Smooth muscle cell (in vitro differentiated cells): ENCODE data around the gene KRTAP4-5. TPM values are rescaled to one million over a fixed set of nuclear protein-coding genes. Genes with fewer than 3 reads are reported as not detected.
A peak's percentile ranks its signal among the peaks of the same experiment; 100 is the strongest.
"Not testable (repeated sequence)": the region's sequence is repeated elsewhere in the genome, so short reads cannot be mapped to it uniquely, and the experiment has no call there.

Experiments used
- DNase-seq: peaks from one replicate; lab custom pipeline; 2025; ENCODE audit not compliant: unreplicated experiment; lab: John Stamatoyannopoulos, UW
- H2AFZ ChIP-seq: fragments of 200-600 bp; sonication (generic); 2 replicates; pipeline ENCODE4 v1.6.0; 2016; ENCODE audit warnings: antibody characterized with exemption, low read depth, mild to moderate bottlenecking
- H3F3A ChIP-seq: fragments of 200-600 bp; sonication (generic); 2 replicates; pipeline ENCODE4 v1.6.0; 2017; ENCODE audit warnings: antibody characterized with exemption, low read depth
- H3K27ac ChIP-seq: fragments of 200-600 bp; sonication (generic); 2 replicates; pipeline ENCODE4 v1.5.1; 2016; ENCODE audit warnings: low read depth, mild to moderate bottlenecking
- H3K27me3 ChIP-seq: fragments of 200-600 bp; sonication (generic); 2 replicates; pipeline ENCODE4 v1.6.1; 2016; ENCODE audit warnings: low read depth, mild to moderate bottlenecking
- H3K36me3 ChIP-seq: fragments of 200-600 bp; sonication (generic); 2 replicates; pipeline ENCODE4 v1.5.1; 2016; ENCODE audit warnings: low read depth
- H3K4me1 ChIP-seq: fragments of 200-600 bp; sonication (generic); 2 replicates; pipeline ENCODE4 v1.5.1; 2016; ENCODE audit warnings: low read depth
- H3K4me2 ChIP-seq: fragments of 200-600 bp; sonication (generic); 2 replicates; pipeline ENCODE4 v1.6.0; 2016; ENCODE audit warnings: mild to moderate bottlenecking
- H3K4me3 ChIP-seq: fragments of 200-600 bp; sonication (generic); 2 replicates; pipeline ENCODE4 v1.5.1; 2016; ENCODE audit warnings: mild to moderate bottlenecking
- H3K79me2 ChIP-seq: fragments of 200-600 bp; sonication (generic); 2 replicates; pipeline ENCODE4 v1.6.0; 2016; ENCODE audit warnings: low read depth, mild to moderate bottlenecking
- H3K9ac ChIP-seq: fragments of 200-600 bp; sonication (generic); 2 replicates; pipeline ENCODE4 v1.6.0; 2016; ENCODE audit warnings: low read depth
- H3K9me3 ChIP-seq: fragments of 200-600 bp; sonication (generic); replicated peaks from 2 replicates; pipeline ENCODE4 v1.5.1; 2016; ENCODE audit warnings: low read depth
- H4K20me1 ChIP-seq: fragments of 200-600 bp; sonication (generic); 2 replicates; pipeline ENCODE4 v1.6.0; 2016; ENCODE audit warnings: low read depth
- CTCF ChIP-seq: fragments of 200-600 bp; sonication (generic); IDR thresholded peaks from 2 replicates; pipeline ENCODE4 v1.5.1; 2017; ENCODE audit warnings: borderline replicate concordance, mild to moderate bottlenecking, antibody characterized with exemption; ENCODE audit not compliant: insufficient read depth, poor library complexity, severe bottlenecking
- WGBS: methylation state at CpG from one replicate; pipeline ENCODE4 v1.1.7; 2016; ENCODE audit warnings: low lambda C conversion rate; 5-methylcytosine and 5-hydroxymethylcytosine counted together
- polyA plus RNA-seq: library from polyadenylated mRNA; unstranded; fragments of >200 nt; fragmentation: Nextera tagmentation; extraction: Ambion mirVana; gene quantifications from 2 replicates; pipeline ENCODE4 v1.2.1, GENCODE V29; 2016
- total RNA-seq: library from RNA; depleted of rRNA; stranded (reverse); fragments of >200 nt; gene quantifications from 2 replicates; pipeline ENCODE4 v1.2.3, GENCODE V29; 2014

KRTAP4-5 gene
- total and polyA plus RNA-seq, 2 experiments from 2014 or later, result not detected

DNA sequence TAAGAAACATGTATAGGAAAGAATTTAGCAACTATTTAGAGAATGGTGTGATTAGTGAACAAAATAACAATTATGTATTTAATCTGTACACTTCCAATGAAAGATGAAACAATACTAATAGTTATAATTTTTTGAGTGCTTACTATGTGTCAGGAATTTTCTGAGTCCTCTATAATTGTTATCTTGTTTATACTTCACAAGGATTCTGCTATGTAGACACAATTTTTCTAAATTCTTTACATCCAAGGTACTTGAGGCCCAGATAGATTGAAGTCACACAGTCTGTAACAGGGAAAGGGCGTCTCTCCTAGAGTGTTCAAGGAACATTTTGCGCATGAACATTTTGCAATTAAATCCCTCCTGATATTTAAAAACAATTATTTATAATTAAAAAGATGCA lies 24.6 kb downstream of the KRTAP4-5 start:
- TF ChIP-seq CTCF, result no peak

GRCh38 chr17:41123991-41124371 lies 25.6 kb downstream of the KRTAP4-5 start, which contains the start of gene KRTAP4-12:
Gene KRTAP4-12 (minus strand): TSS chr17:41124182. CDS start chr17:41124122, 60 bp downstream.
- WGBS, result 87% methylated on average over 3 of the region's 3 CpGs
- not testable (repeated sequence) for H3K9ac ChIP-seq, H3K27ac ChIP-seq

More for the DNA sequence above, 24.6 kb downstream of the KRTAP4-5 start:
- Histone ChIP-seq H3K4me1 (no peaks in the 10 kb centered on the region), H4K20me1 (no peaks in the 10 kb centered on the region), H3K36me3 (no peaks in the 10 kb centered on the region), H3K9me3 (no peaks in the 10 kb centered on the region), H3K9ac (no peak overlapping the region), H3K79me2 (no peaks in the 10 kb centered on the region), H3K27me3 (no peaks in the 10 kb centered on the region), H3K4me2 (no peak overlapping the region), H3K4me3 (no peak overlapping the region), H2AFZ (no peak overlapping the region), H3F3A (no peaks in the 10 kb centered on the region), H3K27ac (no peak overlapping the region)
- 94% methylated on average over 2 of the region's 2 CpGs for WGBS
- no peak for DNase-seq

GRCh38 chr17:41123292-41123990 lies 26.2 kb downstream of the KRTAP4-5 start:
- WGBS, result 95% methylated on average over 12 of the region's 12 CpGs
- not testable (repeated sequence) for H3K4me2 ChIP-seq, H3K9me3 ChIP-seq, H2AFZ ChIP-seq, H3F3A ChIP-seq, H3K79me2 ChIP-seq, H3K4me1 ChIP-seq, H3K27ac ChIP-seq, H3K27me3 ChIP-seq, H3K36me3 ChIP-seq, DNase-seq, H3K4me3 ChIP-seq, H4K20me1 ChIP-seq, H3K9ac ChIP-seq

More at GRCh38 chr17:41123991-41124371, 25.6 kb downstream of the KRTAP4-5 start, which contains the start of gene KRTAP4-12:
- H3K79me2 ChIP-seq, H3K27me3 ChIP-seq, H3F3A ChIP-seq, H3K4me1 ChIP-seq, H3K9me3 ChIP-seq, H3K4me3 ChIP-seq, H3K36me3 ChIP-seq, H2AFZ ChIP-seq, H3K4me2 ChIP-seq, H4K20me1 ChIP-seq, DNase-seq: not testable (repeated sequence)

DNA sequence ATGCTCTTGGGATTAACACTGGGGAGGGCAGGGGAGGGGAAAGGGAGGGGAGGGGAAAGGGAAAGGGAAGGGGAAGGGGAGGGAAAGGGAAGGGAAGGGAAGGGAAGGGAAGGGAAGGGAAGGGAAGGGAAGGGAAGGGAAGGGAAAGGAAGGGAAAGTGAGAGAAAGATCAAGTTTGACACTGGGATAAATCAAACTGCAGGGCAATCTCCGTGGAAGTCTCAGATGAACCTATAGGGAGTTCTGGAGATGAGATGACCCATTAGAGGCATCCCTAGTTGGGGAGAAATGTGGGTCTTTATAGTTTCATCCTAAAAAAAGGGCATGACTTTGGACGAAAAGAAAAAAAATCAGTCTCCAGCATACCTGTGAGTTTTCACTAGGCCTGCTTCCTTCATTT lies 27.9 kb downstream of the KRTAP4-5 start:
- H3K9me3 ChIP-seq, result no peaks in the 10 kb centered on the region

GRCh38 chr17:41119696-41120690 lies 29.6 kb downstream of the KRTAP4-5 start:
- H3K27ac ChIP-seq, DNase-seq, H3F3A ChIP-seq, H3K9me3 ChIP-seq, H3K27me3 ChIP-seq, H4K20me1 ChIP-seq, H3K79me2 ChIP-seq, H3K4me3 ChIP-seq, H2AFZ ChIP-seq, H3K4me1 ChIP-seq, H3K36me3 ChIP-seq, H3K9ac ChIP-seq: not testable (repeated sequence)
- WGBS, result 75% methylated on average over 11 of the region's 11 CpGs
- peak overlapping the region; percentile 9 for H3K4me2 ChIP-seq

More for the DNA sequence above, 27.9 kb downstream of the KRTAP4-5 start:
- Histone ChIP-seq H3K27ac (no peak overlapping the region), H3K4me3 (no peak overlapping the region), H3K36me3 (no peaks in the 10 kb centered on the region), H4K20me1 (no peaks in the 10 kb centered on the region), H3K79me2 (no peaks in the 10 kb centered on the region), H3K9ac (no peak overlapping the region), H3K4me2 (no peak overlapping the region), H3K4me1 (no peaks in the 10 kb centered on the region), H2AFZ (no peak overlapping the region), H3K27me3 (no peaks in the 10 kb centered on the region), H3F3A (no peaks in the 10 kb centered on the region)
- no peak for DNase-seq
- TF ChIP-seq CTCF, result no peak
- 94% methylated on average over 2 of the region's 2 CpGs for WGBS
